SW 1271 (cell line): ENCODE data around the gene FAM78A.

Experiments used
- DNase-seq, 2 experiments: peaks; one replicate each; lab custom pipeline; 2025; lab: John Stamatoyannopoulos, UW

The FAM78A gene

DNA sequence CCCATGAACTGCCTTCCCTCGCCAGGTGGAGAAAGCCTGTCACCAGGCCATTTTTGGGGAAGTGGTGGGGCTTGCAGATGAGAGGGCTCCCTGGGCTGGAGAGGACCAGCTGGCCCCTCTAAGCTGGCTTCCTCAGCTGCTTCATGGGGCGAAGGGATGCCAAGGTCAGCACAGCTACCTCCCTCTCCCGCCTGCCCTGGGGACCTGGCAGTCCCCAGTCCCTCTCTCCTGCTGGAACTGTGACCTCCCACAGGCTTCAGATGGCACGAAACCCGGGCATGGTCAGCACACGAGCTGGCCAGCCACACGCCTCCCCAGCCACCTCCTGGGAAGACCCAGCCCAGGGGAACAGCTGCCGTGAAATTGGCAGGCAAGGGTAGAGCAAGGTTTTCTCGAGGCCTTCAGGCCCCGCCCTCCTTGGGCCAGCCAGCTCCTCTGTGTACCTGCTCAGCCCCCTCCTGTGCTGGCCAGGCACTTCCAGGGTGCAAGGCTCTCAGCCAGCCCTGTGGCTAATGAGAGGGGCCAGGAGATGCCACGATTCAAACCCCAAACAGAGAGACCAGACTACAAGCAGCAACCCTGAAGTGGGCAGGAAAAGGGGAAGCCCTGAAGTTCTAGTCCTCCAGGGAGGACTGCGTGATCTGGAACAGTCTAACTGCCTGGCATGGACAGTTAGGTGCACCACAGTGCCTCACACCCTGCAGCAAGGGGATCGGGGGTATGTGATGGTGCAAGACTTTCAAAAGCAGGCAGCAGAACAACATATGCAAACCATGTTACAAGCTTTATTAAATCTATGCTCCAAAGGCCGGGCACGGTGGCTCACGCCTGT is 26.1 kb upstream of the FAM78A start:
- no peak for DNase-seq

DNA sequence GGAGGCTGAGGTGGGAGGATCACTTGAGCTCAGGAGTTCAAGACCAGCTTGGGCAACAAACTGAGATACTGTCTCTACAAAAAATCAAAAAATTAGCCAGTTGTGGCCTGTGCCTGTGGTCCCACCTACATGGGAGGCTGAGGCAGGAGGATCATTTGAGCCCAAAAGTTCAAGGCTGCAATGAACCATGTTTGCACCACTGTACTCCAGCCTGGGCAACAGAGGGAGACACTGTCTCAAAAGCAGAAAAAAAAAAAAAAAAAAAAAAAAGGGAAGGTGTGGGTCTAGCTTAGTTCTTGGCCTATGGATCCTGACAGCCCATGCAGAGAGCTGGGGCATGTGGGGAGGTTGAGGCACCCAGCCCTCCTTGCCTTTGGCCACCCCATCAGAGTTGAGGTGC is 24.1 kb upstream of the FAM78A start:
- DNase-seq: no peak

GRCh38 chr9:131299961-131300347 is 23.6 kb upstream of the FAM78A start:
- no peak for DNase-seq

GRCh38 chr9:131299346-131299960 is 23.1 kb upstream of the FAM78A start:
- no peak for DNase-seq

DNA sequence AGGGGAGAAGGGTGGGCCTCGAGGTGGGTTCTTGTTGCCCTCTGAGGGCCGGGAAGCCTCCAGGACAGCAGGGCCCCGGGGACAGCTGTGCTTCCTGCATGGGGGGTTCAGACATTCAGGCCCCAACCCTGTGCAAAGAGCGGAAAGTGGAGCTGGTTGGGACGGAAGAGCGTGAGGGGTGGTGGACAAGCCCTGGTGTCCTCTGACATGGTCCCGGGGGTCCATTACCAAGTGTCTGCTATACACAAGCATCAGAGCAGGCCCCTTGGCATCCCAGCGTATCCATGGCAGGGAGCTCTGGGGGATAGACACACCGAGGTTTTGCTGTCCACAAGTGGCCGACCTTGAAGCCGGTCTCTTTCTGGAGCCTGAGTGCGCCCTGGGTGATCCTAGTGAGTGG is 22.5 kb upstream of the FAM78A start:
- no peak for DNase-seq

DNA sequence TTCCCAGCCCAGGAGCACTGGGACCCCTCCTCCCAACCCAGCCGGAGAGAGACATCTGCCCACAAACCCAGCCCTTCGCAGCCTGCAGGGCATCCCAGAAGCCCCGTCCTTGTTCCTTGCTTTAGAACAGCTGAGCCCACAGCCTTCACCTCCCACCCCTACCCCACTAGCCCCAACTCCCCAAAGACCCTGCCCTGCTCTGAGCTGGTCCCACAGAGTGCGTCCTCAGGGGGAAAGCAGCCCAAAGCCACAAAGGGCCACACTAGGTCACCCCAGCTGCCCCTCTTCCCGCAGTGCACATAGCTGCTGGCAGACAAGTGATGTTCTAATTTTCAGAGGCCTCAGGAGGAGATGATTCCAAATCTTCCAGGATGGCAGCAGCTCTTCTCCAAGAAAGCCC is 22.0 kb upstream of the FAM78A start:
- DNase-seq: no peak

DNA sequence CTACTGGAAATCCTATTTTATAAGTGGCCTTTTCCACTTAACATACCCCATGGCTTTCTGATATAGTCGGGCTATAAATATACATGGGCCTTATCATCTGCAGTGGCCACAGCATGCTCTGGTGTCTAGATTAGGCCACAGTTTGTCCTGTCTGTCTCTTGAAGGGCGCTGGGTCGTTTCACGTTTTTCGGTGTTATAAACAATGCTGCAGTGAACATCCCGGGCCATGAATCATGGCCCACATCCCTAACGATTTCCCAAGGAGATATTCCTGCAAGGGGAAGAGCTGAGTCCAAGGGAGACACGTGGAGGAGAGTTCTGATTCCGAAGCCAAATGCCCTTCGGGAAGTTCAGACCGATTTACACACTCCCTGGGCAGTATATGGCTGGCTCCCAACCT is 21.6 kb upstream of the FAM78A start:
- DNase-seq: no peak

DNA sequence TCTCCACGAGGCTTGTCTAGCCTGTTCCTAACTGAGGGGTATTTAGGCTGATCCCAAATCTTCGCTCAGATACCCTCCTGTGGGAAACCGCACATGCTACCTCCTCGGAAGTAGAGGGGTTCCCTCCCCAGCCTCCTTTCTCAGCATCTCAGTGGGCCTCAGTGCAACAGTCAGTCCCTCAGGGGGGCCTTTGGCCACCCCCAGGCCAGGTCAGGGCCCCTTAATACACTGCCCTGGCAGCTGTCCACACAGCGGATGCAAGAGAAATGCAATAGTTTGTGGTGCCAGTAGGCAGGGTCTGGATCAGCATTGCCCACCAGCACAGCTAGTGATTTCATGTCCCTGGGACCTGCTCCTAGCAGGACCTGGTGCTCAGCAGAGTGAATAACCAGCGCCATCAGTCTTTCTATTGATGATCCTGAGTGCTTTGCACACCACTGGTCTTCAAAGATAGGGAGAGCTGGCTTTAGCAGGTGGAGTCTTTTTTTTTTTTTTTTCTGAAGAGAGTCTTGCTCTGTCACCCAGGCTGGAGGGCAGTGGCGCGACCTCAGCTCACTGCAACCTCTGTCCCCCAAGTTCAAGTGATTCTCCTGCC is 20.7 kb upstream of the FAM78A start:
- DNase-seq: no peak

GRCh38 chr9:131296460-131296859 is 20.1 kb upstream of the FAM78A start:
- DNase-seq: no peak

- no peak for DNase-seq
Measured at GRCh38 chr9:131292937-131293336, 16.6 kb upstream of the FAM78A start.

DNA sequence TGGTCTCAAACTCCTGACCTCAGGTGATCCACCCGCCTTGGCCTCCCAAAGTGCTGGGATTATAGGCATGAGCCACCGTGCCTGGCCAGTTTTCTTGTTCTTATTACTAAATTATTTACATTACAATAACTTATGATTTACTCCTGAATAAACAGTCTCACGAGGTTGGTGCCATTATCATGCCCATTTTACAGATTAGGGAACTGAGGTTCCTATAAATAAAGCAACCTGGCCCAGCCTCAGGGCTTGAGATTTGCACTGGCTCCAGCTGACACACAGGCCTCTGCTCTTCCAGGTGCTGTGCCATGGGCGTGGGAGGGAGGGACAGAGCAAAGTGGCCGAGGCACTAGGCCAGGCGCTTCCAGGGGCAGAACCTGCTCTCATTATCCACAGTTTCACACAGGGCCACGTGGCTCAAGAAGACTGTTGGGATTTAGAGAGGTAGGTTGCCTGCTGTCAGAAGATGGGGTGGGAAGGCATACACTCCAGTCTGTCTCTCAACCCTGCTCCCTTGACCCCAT is 15.5 kb upstream of the FAM78A start:
- DNase-seq: no peak

DNA sequence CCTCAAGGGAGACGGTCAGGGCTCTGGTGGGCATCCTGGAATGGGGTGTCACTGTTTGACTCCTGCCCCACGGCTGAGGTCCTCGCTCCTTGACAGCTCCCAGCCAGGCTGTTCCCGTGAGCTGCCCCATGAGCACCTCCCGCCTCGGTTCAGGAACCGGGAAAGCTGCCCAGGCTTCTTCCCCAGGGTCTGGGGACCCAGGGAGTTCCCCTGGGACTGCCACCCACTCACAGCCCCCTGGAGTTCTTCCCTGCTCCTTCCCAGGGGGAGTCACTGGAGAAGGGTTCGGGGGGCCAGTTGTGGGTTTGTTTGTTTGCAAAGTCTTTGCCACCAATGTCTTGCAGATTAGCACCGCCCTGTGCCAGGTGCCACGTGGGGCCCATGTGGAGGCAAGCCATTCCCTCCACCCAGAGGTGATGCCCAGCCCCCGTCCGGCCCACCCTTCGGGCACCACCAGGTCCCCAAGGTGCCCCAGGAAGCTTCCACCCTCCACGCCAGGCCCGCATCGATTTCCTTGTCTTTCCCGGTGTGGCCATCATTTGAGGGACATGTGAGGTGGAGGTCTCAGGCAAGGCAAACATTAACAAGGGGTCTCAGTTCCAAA is 14.6 kb upstream of the FAM78A start:
- DNase-seq: no peak

GRCh38 chr9:131290036-131290766 is 13.9 kb upstream of the FAM78A start:
- DNase-seq: no peak

- DNase-seq: no peak
Measured at GRCh38 chr9:131289301-131290035, 13.2 kb upstream of the FAM78A start, which contains the start of gene PLPP7. TSS of gene PLPP7 (plus strand) at chr9:131289723. CDS start at chr9:131289998, 275 bp downstream.

DNA sequence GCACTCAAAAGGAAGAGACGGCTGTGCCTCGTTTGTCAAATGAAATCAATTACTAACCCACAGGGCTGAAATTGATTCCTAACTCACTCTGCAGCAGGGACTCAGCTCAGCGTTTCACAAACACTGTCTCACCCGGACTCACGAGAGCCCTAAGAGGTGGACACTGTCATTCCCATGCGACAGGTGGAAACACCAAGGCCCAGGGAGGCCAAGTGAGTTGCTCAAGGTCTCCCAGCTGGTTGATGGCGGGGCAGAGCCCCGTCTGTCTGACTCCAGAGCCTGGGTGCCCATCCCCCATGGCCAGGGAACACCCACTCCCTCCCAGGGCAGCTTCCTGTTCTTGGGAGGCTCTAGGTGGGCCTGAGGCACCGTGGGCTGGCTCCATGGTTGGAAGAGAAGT is 11.9 kb upstream of the FAM78A start:
- no peak for DNase-seq

DNA sequence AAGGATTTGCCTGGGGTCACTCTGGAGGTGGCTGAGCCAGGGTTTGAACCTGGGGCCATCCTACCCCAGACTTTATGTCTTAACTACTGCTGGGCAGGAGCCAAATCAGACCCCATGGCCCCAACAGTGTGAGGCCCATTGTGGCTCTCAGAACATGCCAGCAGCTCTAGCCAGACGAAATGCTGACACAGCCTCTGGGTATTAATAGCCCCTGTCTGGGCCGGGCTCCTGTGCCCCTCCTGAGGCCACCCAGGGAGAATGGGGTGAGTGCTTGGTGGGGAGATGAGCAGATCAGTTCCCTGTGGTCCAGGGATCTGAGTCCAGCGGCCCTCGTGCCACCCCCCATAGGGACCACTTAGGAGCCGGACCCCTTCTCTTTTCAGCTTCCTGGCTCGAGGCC is 11.0 kb upstream of the FAM78A start:
- DNase-seq: no peak

DNA sequence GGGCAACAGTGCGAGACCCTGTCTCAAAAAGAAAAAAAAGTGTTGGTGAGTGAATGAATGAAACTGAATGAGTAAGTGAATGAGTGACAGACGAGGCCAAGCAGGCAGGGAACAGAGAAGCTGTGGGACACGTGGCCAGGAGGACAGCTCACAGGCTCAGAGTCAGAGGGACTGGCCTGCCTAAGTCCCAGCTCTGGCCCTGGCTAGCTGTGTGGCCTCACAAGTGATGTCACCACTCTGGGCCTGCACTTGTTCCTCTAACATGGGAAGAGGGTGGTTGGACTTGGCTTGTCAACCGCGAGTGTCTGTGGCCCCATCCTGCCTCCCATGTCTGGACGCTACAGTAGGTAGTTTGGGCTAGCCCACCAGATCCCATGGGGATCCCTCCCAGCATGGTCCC is 8.5 kb upstream of the FAM78A start:
- DNase-seq: no peak

DNA sequence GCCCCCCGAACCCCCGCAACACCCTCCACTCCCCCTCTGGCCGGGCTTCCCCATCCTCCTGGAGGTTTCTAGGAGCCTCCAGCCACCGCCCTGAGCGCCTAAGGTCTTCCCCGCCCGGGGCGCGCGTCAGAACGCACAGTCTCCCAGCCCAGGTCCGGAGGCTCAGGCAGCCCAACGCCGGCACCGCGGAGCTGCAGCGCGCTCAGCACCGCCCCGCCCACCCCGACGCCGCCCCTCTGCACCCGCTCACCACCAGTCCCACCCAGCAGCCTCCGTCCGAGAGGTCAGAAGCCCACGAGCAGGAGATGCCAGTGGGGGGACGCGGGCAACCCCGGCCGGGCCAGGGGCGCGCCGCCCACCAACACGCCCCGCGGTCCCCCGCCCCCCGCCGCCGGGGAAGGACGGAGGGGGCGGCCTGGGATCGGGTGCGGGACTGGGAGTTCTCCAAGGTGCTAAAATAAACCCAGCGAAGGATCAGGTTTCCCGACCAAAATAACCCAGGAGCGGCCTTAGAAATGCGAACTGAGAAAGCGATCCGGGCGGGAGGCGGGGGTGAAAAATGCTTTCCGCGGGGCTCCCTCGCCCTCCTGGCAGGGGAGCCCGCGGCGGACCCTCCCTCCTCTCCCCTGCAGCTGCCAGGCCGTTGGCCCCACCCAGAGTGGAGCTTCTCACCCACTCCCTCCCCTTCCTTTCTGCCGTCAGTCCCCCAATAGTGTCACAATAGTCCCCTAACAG is 6.5 kb upstream of the FAM78A start:
- no peak for DNase-seq

DNA sequence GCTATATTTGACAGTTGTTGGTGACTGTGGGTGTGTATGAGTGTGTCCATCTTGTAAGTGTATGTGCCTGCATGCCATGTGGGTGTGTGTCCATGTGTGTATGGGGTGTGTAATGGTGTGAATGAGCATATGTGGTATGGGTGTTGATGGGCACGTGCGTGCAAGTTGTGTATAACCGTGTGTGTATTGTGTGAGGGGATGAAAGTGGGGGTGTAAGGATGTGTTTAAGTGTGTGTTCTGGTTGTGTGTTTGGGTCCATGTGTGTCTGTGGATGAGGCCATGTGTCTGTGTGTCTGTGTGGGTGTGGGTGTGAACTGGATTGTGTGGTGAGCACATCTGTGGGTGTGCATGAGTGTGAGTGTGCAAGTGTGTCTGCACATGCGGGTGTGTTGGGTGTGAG is 5.9 kb upstream of the FAM78A start:
- no peak for DNase-seq

DNA sequence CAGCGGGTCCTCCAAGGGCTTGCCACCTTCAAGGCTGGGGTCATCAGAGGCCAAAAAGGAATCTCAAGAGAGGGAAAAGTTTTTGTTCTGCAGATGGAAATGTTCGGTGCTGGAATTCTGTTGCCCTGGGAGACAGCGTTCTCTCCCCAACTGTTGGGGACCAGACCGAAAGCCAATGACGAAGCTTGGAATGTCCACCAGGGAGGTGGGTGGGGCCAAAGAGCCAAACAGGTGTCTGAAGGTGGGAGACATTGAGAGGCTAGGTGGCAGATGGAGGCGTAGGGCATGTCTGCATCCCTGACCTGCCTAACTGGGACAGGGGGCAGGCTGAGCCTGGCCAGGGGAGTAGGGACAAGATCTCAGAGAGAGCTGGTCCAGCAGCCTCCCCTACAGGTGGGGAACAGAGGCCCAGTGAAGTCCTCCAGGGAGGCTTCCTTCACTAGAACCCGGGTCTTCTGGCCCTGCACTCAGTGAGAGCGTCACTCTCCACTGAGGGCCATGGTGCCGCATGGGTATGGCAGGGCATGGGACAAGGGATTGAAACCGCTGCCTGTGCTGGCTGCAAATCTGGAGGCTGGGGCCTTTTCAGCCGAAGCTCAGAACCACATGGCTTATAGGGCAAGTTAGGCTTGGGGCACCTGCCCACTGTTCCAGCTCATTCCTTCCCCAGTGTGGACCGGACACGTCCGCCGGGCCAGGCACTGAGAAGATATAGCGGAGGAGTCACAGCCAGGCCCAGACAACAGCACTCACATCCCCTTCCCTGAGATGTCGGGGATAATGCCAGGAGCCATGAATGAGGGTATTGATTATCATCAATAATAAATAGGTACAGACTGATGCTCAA is 5.0 kb upstream of the FAM78A start:
- no peak for DNase-seq
